NCI-H2107 treated with DMSO at 0.1 percent for 48 hours (cell line): ENCODE measurements around the gene PFN3.
"Not testable (repeated sequence)": the region's sequence is repeated elsewhere in the genome, so short reads cannot be mapped to it uniquely, and the experiment has no call there.

Source experiments
- DNase-seq: peaks from one replicate; lab custom pipeline; 2025; ENCODE audit not compliant: unreplicated experiment; lab: John Stamatoyannopoulos, UW

The PFN3 gene

GRCh38 chr5:177425801-177426565, 25.5 kb upstream of the PFN3 start:
- peak; percentile 97 for DNase-seq

GRCh38 chr5:177425196-177425800, 24.8 kb upstream of the PFN3 start:
- no peak for DNase-seq

GRCh38 chr5:177423671-177424070, 23.2 kb upstream of the PFN3 start:
- DNase-seq: no peak

GRCh38 chr5:177421062-177421798, 20.8 kb upstream of the PFN3 start:
- DNase-seq: no peak

GRCh38 chr5:177420472-177420871, 20.0 kb upstream of the PFN3 start:
- DNase-seq: not testable (repeated sequence)

- DNase-seq: no peak
Observed at GRCh38 chr5:177419046-177419445, 18.6 kb upstream of the PFN3 start.

- not testable (repeated sequence) for DNase-seq
Observed at GRCh38 chr5:177417081-177417480, 16.6 kb upstream of the PFN3 start.

GRCh38 chr5:177414481-177414880, 14.0 kb upstream of the PFN3 start:
- DNase-seq: no peak

- no peak for DNase-seq
Observed at GRCh38 chr5:177412603-177413233, 12.3 kb upstream of the PFN3 start.

- DNase-seq: no peak
Observed at GRCh38 chr5:177410575-177410974, 10.1 kb upstream of the PFN3 start.

- DNase-seq: no peak
Observed at GRCh38 chr5:177409043-177409801, 8.8 kb upstream of the PFN3 start, which contains the start of gene F12. Gene F12 (minus strand): TSS chr5:177409564. CDS start chr5:177409527, 37 bp downstream.

GRCh38 chr5:177405805-177406204, 5.3 kb upstream of the PFN3 start:
- no peak for DNase-seq

GRCh38 chr5:177405312-177405711, 4.9 kb upstream of the PFN3 start:
- DNase-seq: no peak

GRCh38 chr5:177404641-177405179, 4.2 kb upstream of the PFN3 start:
- no peak for DNase-seq

- DNase-seq: no peak
Observed at GRCh38 chr5:177403792-177404640, 3.6 kb upstream of the PFN3 start.

- DNase-seq: no peak
Observed at GRCh38 chr5:177403102-177403791, 2.8 kb upstream of the PFN3 start.

GRCh38 chr5:177402271-177403043, 2.0 kb upstream of the PFN3 start:
- peak; percentile 25 for DNase-seq

GRCh38 chr5:177397875-177398390, 2.5 kb downstream of the PFN3 start:
- DNase-seq: no peak
